ENCODE results near the gene RAET1E.
"Not testable (repeated sequence)": the region's sequence is repeated elsewhere in the genome, so short reads cannot be mapped to it uniquely, and the experiment has no call there.

Gene RAET1E

GRCh38 chr6:149897855-149898744 lies at the start of gene RAET1E:
Gene RAET1E (minus strand): TSS chr6:149898113. CDS start chr6:149890901, 7,212 bp downstream.
- FAIRE-seq, result no peak

- FAIRE-seq, result not testable (repeated sequence)
Measured at GRCh38 chr6:149947533-149947932, 49.6 kb upstream of the RAET1E start.

GRCh38 chr6:149946631-149947030 lies 48.7 kb upstream of the RAET1E start:
- not testable (repeated sequence) for FAIRE-seq

- not testable (repeated sequence) for FAIRE-seq
Measured at GRCh38 chr6:149945276-149945675, 47.4 kb upstream of the RAET1E start.

GRCh38 chr6:149943321-149943720 lies 45.4 kb upstream of the RAET1E start:
- FAIRE-seq, result not testable (repeated sequence)

- FAIRE-seq, result no peak
Measured at GRCh38 chr6:149942461-149942829, 44.5 kb upstream of the RAET1E start.

- FAIRE-seq, result no peak
Measured at GRCh38 chr6:149941583-149942460, 43.9 kb upstream of the RAET1E start, which contains the start of gene ULBP2. Gene ULBP2 (plus strand): TSS chr6:149942014. CDS start chr6:149942073, 59 bp downstream.

- FAIRE-seq, result no peak
Measured at GRCh38 chr6:149940672-149940982, 42.7 kb upstream of the RAET1E start.

- no peak for FAIRE-seq
Measured at GRCh38 chr6:149939909-149940671, 42.2 kb upstream of the RAET1E start.

- no peak for FAIRE-seq
Measured at GRCh38 chr6:149939356-149939648, 41.4 kb upstream of the RAET1E start.

GRCh38 chr6:149938571-149939355 lies 40.9 kb upstream of the RAET1E start:
- FAIRE-seq, result no peak

- not testable (repeated sequence) for FAIRE-seq
Measured at GRCh38 chr6:149938013-149938570, 40.2 kb upstream of the RAET1E start.

GRCh38 chr6:149936743-149937142 lies 38.8 kb upstream of the RAET1E start:
- FAIRE-seq, result no peak

- no peak for FAIRE-seq
Measured at GRCh38 chr6:149935668-149936067, 37.8 kb upstream of the RAET1E start.

GRCh38 chr6:149935246-149935645 lies 37.3 kb upstream of the RAET1E start:
- FAIRE-seq, result no peak

GRCh38 chr6:149934249-149935156 lies 36.6 kb upstream of the RAET1E start:
- FAIRE-seq, result peak; percentile 93

- no peak for FAIRE-seq
Measured at GRCh38 chr6:149933461-149933860, 35.5 kb upstream of the RAET1E start.

GRCh38 chr6:149933036-149933435 lies 35.1 kb upstream of the RAET1E start:
- no peak for FAIRE-seq

- FAIRE-seq, result no peak
Measured at GRCh38 chr6:149931501-149931900, 33.6 kb upstream of the RAET1E start.

- FAIRE-seq, result no peak
Measured at GRCh38 chr6:149929422-149929821, 31.5 kb upstream of the RAET1E start.

- FAIRE-seq, result not testable (repeated sequence)
Measured at GRCh38 chr6:149927025-149927424, 29.1 kb upstream of the RAET1E start.
